ENCODE data around the gene TDP1.

DNA sequence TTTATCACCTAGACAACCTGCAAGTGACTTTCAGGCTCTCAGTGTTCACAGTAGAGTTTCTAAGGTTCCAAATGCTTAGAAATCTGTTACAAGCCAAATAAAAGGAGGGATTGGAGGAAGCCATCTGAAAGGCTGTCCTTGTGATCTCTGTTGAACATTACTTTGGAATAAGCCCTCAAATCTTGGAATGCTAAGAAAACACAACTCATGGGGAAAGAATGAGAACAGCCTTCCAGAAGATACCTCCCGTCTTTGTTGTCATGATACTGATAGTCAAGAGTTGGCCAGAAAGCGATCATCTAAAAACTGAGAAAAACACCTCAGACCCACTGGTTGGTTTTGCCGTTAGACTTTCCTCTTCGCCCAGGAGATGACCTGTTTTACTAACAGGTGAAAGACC lies 61.6 kb downstream of the TDP1 start:
- TF ChIP-seq, protein P1, sequence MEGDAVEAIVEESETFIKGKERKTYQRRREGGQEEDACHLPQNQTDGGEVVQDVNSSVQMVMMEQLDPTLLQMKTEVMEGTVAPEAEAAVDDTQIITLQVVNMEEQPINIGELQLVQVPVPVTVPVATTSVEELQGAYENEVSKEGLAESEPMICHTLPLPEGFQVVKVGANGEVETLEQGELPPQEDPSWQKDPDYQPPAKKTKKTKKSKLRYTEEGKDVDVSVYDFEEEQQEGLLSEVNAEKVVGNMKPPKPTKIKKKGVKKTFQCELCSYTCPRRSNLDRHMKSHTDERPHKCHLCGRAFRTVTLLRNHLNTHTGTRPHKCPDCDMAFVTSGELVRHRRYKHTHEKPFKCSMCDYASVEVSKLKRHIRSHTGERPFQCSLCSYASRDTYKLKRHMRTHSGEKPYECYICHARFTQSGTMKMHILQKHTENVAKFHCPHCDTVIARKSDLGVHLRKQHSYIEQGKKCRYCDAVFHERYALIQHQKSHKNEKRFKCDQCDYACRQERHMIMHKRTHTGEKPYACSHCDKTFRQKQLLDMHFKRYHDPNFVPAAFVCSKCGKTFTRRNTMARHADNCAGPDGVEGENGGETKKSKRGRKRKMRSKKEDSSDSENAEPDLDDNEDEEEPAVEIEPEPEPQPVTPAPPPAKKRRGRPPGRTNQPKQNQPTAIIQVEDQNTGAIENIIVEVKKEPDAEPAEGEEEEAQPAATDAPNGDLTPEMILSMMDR (IDR thresholded peaks at IDR 0.05) = no peak
- no peak for TF ChIP-seq POLR2A (IDR thresholded peaks at IDR 0.05)
- no peak for TF ChIP-seq POLR2AphosphoS5 (IDR thresholded peaks at IDR 0.05; ENCODE audit: insufficient read depth in 1 of 2, low read depth in 1 of 2)

All from vagina (tissue), 2 donors.